IPS-11a (cell line): ENCODE measurements around the gene DDN.

Source experiments
- H3K4me3 ChIP-seq: one replicate; pipeline ENCODE4 v1.5.1; 2013; ENCODE audit warnings: low read depth, low read length, control low read depth

DDN gene

GRCh38 chr12:49032276-49032675 lies 33.1 kb upstream of the DDN start:
- H3K4me3 ChIP-seq, result no peak overlapping the region

DNA sequence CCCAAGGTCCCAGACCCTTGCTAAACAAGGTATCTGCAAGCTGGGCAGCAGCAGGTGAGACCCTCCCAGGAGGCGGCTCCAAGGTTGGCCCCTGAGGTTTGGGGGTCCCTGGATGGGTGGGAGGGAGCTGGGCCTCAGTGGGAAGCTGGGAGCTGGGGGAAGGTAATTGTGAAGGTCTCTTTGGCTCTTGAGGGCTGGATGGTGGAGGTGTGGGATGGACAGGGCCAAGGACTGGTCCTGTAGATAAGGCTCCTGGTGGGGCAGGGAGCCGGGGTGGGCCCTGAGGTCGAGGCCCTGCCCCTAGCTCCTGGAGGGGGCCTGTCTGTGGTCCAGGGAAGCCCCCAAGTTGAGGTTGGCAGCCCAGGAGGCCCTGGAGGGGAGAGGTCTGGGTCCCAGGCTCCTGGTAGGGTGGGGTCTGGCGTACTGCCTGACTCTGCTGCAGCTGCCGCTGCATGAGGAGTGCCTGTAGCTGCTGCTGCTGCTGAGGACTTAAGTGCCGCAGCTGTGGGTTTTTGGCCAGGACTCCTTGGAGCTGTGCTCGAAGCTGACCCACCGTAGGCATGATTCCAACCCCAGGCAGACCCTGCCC lies 32.5 kb upstream of the DDN start:
- no peak overlapping the region for H3K4me3 ChIP-seq

GRCh38 chr12:49030714-49031572 lies 31.8 kb upstream of the DDN start:
- H3K4me3 ChIP-seq, result no peak overlapping the region

DNA sequence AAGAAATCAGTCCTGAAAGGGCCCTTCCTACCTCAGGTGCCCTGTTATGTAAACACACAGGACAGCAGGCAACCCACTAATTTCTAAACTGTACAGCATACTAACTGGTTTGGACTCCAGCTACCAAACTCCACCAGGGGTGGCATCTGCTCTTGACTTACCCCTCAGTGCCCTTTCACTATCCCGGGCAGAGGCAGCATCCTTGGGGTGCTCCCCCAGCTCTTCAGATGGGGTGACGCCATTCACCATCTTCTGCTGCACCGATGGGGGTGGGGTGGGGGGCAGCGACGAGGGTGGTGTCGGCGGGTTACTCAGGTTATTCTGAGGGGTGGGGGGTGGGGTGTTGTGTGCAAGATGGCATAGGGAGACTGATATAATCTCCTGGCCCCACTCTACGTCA lies 30.9 kb upstream of the DDN start:
- H3K4me3 ChIP-seq, result no peak overlapping the region

- no peak overlapping the region for H3K4me3 ChIP-seq
These were observed 29.6 kb upstream of the DDN start for GRCh38 chr12:49028666-49029275.

DNA sequence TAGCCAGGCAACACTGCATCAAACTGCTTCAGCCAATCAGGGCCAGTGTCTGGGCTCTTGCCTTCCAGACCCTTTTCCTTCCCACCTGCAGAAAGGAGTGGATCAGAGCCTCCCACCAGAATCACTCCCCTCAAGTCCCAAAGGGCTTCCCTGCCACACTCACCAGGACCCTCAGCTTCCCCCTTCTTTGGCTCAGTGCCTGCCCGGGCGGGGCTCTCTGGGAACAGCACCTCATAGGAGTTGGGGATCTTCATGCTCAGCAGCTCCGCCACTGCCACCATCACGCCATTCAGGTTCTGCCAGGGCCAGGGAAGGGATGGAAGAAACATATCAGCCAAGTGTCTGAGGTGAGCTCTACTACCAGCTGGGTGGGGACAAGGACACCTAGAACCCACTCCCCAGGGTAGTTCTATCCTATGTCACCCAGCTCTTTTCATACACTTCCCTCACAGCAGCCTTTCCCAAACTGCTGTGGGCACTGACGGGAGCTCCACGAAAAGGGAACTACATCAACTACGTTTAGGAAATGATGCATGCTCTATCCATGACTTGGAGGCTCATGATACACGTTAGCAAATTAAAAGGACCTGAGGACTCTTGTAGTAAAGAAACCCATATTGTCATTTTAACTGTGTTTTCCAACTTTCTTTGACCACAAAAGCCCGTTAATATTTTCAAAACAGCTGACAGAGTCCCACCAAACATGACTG lies 28.8 kb upstream of the DDN start:
- H3K4me3 ChIP-seq, result no peak overlapping the region

DNA sequence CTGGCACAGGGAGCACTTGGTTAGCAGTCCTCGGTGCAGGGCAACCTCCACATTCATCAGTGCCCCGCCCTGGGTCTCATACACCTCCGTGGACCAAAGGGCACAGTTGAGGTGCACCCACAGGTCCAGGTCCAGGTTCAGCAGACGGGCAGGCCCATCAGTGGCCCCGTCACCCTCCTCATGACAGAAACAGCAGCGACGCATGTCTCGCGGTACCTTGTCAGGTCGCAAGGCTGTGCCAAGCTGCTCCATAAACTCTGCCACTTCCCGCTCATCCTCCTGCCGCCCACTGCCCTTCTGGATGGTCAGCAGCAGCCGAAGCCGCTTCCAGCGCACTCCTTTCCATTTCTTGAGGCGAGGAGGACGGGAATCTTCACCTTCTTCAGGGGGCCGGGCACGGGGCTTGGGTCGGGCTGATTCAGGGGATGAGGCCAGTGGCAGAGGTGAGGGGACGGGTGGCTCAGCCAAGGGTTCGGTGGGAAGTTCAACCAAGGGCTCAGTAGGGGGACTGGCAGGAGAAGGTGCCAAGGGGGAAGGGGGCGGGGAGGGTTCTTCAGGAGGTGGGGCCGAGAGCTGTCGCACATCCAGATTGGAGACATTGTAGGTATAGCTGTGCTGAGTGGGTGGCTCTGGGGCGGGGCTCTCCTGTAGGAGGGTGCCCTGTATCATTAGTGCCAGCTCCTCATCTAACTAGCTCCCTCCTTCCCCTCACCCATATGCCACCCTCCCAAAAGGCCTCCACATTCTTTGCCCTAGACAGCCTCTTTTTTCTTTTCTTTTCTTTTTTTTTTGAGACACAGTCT lies 27.7 kb upstream of the DDN start:
- H3K4me3 ChIP-seq, result no peak overlapping the region

- H3K4me3 ChIP-seq, result no peak overlapping the region
These were observed 26.9 kb upstream of the DDN start for GRCh38 chr12:49026101-49026500.

DNA sequence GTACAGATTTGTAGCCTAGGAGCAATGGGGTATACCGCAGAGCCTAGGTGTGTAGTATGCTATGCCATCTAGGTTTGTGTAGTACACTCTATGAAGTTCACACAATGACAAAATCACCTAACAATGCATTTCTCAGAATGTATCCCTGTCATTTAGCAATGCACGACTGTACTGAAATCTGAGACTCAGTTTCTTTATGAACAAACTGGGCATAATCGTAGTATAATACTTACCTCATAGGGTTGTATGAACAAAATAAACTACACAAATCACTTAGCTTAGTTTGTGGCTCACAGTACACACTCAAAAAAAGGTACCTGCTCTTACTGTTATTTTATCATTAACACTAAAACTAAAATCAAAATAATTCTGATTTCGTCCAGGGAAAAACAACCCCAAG lies 26.3 kb upstream of the DDN start:
- no peak overlapping the region for H3K4me3 ChIP-seq

DNA sequence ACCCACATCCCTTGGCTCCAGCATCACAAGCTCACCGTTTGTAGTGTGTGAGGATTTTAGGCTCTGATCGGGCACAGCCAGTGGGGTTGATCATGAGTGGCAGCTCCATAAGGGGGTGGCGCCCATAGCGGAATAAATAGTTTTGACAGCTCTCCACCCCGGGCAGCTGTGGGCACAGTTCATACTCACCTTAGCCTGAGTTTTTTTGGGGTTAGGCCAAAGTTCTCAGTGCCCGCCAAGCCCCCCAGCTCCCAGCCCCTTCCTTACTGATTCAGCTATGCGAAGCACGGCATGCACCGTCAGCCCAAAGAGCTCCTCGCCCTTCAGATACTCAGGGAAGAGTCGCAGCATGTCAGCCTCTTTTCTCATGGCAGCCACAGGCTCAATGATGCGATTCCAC lies 25.4 kb upstream of the DDN start:
- no peak overlapping the region for H3K4me3 ChIP-seq

- H3K4me3 ChIP-seq, result no peak overlapping the region
These were observed 24.6 kb upstream of the DDN start for GRCh38 chr12:49023812-49024211.

DNA sequence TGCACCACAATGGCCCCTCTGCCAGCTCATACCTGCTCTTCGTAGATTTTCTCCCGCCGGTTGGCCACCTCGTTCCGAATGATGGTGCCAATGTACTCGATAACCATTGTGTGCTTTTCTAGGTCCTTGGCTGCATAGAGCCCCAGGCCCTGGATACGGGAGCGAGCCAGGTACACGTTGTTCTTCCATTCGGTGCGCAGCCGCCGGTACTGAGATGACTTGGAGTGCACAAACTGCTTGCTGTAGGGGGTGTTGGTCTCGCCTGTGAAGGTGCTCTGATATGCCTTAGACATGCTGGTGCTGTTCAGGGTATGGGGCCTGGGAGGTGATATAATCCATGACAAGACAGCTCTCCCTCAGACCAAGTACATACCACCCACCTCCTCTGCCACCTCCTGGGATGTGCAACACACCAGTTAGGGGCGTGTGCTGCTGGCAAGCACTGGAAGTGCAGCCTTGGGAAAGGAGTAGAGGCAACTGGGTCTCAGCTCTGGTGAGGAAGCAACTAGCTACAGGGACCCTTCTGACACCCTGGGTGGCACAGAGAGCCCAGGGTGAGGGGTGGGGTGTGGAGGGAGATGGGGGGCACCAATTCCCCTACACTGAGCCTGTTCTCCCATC lies 23.5 kb upstream of the DDN start:
- no peak overlapping the region for H3K4me3 ChIP-seq

GRCh38 chr12:49021292-49021915 lies 22.2 kb upstream of the DDN start:
- no peak overlapping the region for H3K4me3 ChIP-seq

DNA sequence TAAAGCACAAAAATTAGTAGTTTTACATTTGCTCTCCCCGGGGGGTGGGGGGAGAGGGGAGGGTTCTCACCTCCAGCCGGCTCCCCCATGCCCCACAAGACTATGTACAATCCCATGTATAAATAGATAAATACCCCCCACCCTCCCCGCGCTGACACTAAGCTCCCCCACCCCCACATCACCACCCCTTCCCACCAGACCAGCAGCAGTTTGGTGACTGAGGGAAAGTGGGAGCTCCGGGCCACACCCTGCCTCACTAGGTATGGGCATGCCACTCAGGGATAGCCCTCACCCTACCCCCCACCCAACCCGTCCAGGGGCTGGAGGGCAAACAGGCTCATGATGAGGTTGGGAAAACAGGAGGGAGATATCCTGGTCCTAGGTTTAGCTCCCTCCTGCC lies 21.3 kb upstream of the DDN start:
- H3K4me3 ChIP-seq, result no peak overlapping the region

DNA sequence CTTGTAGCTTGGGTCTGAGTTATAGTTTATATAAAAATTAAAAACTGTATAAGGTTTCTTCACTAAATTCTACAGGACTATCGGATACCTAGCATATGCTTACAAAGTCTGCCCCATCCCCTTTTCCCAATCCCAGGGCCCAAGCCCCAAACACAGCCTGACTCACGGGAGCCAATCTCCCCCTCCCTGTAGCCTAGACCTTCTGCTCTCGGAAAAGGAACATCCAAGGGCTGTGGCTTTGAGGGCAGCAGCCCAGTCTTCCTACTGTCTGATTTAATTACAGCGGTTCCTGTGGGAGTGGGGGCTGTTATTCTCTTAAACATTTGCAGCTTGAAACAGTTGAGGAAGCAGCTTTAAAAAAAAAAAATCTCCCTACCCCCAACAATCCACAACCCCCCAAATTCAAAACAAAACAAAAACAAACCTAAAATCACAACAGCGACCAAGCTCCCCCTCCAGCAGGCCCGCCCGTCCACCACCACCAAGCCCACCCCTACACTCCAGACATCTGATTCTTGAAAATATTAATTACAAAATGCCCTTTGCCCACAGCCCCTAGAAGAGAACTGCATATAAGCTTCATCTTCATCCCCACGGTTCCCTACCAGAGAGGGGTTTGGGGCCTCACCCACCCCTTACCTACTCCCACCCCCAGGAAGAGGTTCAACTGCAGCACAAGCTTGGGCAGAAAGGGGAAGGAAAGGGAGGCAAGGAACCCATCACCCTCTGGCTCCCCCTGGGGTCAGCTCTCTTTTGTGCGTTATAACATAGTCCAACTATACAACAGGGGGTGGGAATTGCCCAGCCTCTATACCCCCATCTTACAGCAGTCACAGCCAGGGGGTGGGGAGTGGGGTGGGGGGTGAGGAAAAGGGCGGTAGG lies 20.5 kb upstream of the DDN start:
- H3K4me3 ChIP-seq, result no peak overlapping the region

DNA sequence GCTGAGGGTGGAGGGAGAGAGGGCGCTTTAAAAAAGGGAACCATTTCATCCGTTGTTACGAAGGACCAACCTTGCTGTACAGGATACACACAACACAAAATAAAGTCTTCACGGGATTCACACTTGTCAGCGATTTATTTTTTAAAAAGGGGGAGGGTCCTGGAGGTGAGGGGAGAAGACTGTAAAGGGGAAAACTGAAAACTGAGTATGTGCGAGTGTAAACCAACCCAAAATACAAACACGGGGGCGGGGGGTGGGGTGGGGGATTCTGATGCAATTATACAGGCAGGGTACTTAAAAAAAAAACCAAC lies 19.9 kb upstream of the DDN start:
- peak overlapping the region; percentile 93 for H3K4me3 ChIP-seq

DNA sequence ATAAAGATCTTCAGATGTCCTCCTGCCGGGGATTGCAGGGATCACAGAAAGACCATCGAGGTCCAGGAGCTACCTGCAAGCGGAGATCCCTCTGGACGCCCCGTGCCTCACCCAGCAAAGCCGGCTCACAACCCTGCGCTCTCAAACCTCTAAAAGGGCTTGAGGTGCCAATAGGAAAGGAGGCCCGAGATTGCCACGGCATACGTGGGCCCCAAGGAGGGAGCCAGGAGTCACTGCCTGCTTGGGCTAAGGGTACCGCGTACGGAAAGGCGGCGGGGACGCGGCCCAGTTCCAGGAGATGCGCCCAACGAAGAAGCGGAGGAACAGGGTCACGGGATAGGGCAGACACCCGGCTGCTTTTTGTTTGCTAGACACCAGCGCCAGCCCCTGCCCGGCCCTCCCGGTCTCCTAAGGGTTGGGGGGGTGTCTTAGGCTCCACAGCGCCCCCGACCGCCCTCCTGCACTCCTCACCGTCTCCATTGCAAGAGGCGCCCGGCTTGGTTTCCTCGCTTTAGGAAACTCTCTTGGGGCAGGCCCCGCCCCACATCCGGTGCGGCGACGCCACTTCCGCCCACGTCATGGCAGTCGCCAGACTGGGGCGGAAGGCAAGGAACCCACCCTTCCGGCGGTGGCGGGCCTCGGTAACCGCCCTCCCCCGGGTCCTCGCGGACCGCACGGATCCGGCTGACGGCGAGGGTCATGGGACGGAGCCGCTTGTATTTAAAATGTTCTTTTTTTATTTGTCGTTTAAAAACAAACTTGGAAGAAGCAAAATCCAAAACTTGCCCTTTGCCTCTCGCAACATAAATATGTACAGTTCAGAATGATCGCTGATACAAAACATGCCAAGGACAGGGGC lies 19.3 kb upstream of the DDN start, which contains the start of gene PRKAG1:
TSS of gene PRKAG1 (minus strand) at position 516 of the 859 bp plus-strand sequence. CDS start at position 480, 36 bp downstream.
- H3K4me3 ChIP-seq, result peak within 1 kb of the TSS; percentile 93

DNA sequence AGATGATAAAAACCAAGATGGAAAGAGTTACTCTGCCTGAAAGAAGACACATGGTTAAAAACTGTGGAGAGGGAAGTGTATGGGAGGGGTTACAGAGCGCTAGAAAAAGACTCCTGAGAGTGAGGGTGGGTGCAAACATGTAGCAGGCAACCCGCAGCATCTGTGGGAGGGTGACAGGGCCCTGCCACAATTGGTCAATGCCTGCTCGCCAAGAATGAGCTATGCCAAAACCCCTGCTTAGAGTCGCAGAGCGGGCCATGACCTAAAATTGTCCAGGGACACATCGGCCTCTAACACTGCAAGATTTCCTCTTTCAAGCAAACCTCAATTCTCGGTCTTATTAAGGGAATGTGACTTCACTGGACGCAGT lies 18.7 kb upstream of the DDN start:
- peak overlapping the region; percentile 93 for H3K4me3 ChIP-seq
